ENCODE results near the gene SH3BGR.

- TF ChIP-seq CTCF (conservative IDR thresholded peaks at IDR 0.05; ENCODE audit: low read depth, low read length) (no peak), EZH2 (IDR thresholded peaks at IDR 0.05; ENCODE audit: borderline replicate concordance, low read depth, low read length, poor library complexity, severe bottlenecking) (no peak)
Observed at GRCh38 chr21:39538453-39539042, 86.8 kb downstream of the SH3BGR start.
